ENCODE data around the gene TTC22.

TTC22 gene

GRCh38 chr1:54833121-54833520 lies 32.0 kb upstream of the TTC22 start:
- no peak for DNase-seq

GRCh38 chr1:54826226-54826816 lies 25.2 kb upstream of the TTC22 start:
- DNase-seq: no peak

- no peak for DNase-seq
Observed at GRCh38 chr1:54825696-54826095, 24.6 kb upstream of the TTC22 start.

- DNase-seq: no peak
Observed at GRCh38 chr1:54823670-54824069, 22.5 kb upstream of the TTC22 start.

GRCh38 chr1:54819733-54820132 lies 18.6 kb upstream of the TTC22 start:
- DNase-seq: no peak

GRCh38 chr1:54819195-54819536 lies 18.0 kb upstream of the TTC22 start:
- DNase-seq: no peak

- no peak for DNase-seq
Observed at GRCh38 chr1:54818461-54819194, 17.5 kb upstream of the TTC22 start.

GRCh38 chr1:54816951-54817350 lies 15.8 kb upstream of the TTC22 start:
- DNase-seq: no peak

- no peak for DNase-seq
Observed at GRCh38 chr1:54816130-54816529, 15.0 kb upstream of the TTC22 start.

GRCh38 chr1:54815086-54815876 lies 14.2 kb upstream of the TTC22 start:
- DNase-seq: no peak

GRCh38 chr1:54814571-54814970 lies 13.4 kb upstream of the TTC22 start:
- no peak for DNase-seq

- no peak for DNase-seq
Observed at GRCh38 chr1:54814126-54814498, 13.0 kb upstream of the TTC22 start.

- DNase-seq: no peak
Observed at GRCh38 chr1:54813485-54814125, 12.5 kb upstream of the TTC22 start.

- no peak for DNase-seq
Observed at GRCh38 chr1:54812801-54813484, 11.8 kb upstream of the TTC22 start.

- DNase-seq: no peak
Observed at GRCh38 chr1:54811739-54812655, 10.9 kb upstream of the TTC22 start.

- DNase-seq: no peak
Observed at GRCh38 chr1:54811066-54811465, 9.9 kb upstream of the TTC22 start.

- peak; percentile 43 for DNase-seq
Observed at GRCh38 chr1:54810153-54810942, 9.2 kb upstream of the TTC22 start.

- DNase-seq: no peak
Observed at GRCh38 chr1:54809496-54810074, 8.5 kb upstream of the TTC22 start.

- DNase-seq: no peak
Observed at GRCh38 chr1:54808443-54809207, 7.5 kb upstream of the TTC22 start.

- no peak for DNase-seq
Observed at GRCh38 chr1:54807756-54808155, 6.6 kb upstream of the TTC22 start.

Data from fibroblast of skin of back (primary cell).